Hematopoietic multipotent progenitor cell treated with erythropoietin and hydrocortisone succinate and interleukin-3 and kit ligand, for 8 days (in vitro differentiated cells): ENCODE data around the gene SLC40A1.
"Not testable (repeated sequence)": the region's sequence is repeated elsewhere in the genome, so short reads cannot be mapped to it uniquely, and the experiment has no call there.

Experiments
- DNase-seq: peaks from one replicate; pipeline ENCODE4 v3.0.0-alpha.2; 2015

Gene SLC40A1, protein sequence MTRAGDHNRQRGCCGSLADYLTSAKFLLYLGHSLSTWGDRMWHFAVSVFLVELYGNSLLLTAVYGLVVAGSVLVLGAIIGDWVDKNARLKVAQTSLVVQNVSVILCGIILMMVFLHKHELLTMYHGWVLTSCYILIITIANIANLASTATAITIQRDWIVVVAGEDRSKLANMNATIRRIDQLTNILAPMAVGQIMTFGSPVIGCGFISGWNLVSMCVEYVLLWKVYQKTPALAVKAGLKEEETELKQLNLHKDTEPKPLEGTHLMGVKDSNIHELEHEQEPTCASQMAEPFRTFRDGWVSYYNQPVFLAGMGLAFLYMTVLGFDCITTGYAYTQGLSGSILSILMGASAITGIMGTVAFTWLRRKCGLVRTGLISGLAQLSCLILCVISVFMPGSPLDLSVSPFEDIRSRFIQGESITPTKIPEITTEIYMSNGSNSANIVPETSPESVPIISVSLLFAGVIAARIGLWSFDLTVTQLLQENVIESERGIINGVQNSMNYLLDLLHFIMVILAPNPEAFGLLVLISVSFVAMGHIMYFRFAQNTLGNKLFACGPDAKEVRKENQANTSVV

DNA sequence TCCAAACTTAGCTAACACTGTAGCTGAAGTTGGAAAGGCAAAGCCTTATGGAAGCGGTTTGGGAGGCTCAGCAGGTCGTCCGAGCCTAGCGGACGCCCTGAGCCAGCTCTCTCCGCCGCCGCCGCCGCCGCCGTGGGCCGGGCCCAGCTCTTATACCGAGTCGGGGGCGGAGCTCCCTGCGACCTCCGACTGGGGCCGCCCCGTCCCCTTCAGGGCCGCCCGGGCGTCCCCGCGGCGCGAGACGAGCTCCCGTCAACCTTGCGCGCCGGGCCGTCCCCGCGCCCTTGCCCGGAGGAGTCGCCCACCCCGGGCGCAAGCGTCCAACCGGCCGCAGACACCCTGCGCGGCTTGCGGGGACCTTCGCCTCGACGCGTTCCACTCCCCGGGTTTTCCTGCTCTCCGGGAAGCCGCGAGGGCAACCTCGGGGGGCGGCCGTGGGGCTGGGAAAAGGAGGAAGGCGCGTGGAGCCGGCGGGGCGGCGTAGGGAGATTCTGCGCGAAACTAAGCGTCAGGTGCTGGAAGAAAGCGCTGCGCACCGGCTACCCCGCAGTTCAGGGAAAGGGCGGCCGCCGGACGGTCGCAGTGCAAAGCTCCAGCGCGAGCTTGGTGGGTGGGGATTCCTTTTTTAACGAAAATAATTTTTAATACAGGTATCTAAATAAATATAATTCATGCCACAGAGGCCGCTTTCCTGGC lies at the start of gene SLC40A1:
SLC40A1 (minus strand) TSS at position 129 of the 696 bp plus-strand sequence. CDS start 326 bp downstream, outside the sequence.
- peak; percentile 81 for DNase-seq

DNA sequence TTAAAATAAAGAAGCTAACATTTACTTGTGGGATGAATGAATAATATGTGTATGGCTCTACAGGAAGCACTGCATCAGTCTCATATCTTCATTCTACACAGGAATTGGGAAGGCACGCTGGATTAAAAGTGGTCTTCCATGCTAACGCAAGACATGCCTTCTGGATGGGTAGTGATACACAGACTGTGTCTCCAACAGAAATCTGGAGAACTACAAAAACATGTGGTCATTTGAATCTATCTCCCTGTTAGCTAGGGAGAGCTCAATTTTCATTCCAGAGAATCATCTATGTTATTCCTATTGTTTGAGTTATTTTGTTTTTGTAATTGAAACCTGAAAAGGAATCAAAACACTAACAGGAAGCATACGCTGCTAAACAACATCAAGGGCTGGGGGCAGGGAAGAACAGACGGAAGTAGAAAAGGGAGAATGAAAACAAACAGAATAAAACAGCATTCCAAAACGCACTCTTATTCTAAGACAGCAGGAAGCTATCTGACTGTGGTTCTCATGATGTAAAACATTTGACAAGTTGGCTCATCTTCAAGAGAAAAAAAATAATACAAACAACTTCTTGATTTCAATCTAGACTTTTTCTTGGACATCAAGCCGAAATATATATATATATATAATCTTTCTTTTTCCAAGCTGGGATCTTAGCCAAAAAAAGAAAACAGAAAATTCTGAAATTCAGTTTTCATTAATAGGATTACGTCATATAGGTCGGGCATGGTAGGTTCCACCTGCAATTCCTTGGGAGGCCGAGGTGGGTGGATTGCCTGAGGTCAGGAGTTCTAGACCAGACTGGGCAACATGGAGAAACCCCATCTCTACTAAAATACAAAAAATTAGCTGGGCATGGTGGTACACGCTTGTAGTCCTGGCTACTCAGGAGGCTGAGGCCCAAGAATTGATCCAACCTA lies 49.2 kb upstream of the SLC40A1 start:
- DNase-seq: no peak

DNA sequence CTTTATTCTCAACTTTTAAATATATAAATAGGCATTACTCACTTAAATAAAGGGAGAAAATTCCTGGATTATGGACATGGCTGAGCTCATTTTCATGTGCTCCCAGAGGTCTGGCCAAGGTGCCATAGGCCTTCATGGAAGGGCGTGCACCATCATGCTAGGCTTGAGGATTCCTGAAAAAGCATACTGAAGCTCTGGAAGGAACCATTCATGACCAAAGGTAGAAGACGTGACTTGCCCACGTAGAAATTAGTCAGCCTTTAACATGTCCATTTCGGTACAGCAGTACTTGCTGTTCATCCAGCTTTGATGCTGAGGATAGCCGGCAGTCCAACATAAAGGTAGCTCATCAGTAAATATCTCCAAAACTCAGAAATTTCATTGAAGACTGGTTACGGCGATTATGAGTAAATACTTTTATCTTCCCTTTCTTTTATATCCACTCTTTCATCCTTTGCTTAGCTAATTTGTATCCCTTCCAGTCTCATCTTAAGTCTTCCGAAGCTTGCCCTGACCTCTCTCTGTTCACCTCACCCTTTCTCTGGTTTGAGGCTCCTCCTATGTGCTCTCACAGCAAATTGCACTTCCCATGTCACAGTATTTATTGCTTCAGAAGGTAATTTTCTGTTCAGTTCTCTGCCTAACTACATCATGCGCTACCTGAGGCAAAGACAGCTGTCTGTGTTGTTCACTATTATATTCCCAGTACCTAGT lies 48.4 kb upstream of the SLC40A1 start:
- DNase-seq: peak; percentile 64

DNA sequence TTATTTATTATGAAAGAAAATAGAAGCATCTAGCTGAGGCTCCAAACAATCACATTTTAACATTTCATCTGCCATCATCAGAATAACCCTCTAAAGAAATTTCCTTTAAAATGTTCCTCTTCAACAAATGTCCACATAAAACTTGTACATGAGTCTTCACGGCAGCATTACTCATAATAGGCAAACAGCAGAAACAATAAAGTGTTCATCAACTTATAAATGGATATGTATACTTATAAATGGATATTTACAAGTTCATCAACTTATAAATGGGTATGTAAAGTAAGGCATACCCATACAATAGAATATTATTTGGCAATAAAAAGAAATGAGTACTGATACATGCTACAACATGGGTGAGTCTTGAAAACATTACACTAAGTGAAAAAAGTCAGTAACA lies 47.2 kb upstream of the SLC40A1 start:
- no peak for DNase-seq

DNA sequence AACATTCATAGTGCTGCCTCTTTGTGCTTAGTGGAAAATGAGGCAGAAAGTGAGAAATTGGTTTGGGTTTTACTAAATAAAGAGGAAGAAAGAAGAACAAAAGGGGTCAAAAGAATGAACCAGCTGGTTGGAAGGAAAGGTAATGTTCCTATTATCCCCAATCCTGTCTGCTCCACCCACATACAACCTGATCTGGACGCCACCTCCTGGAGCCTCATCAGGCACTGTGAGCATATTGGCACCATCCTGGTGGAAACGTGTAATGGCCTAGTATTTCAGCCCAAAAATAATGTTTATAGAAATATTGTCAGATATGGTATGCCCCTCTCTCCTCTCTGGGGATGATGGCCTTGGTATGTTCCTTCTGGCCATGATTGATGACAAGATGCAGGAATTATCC lies 45.0 kb upstream of the SLC40A1 start:
- no peak for DNase-seq

DNA sequence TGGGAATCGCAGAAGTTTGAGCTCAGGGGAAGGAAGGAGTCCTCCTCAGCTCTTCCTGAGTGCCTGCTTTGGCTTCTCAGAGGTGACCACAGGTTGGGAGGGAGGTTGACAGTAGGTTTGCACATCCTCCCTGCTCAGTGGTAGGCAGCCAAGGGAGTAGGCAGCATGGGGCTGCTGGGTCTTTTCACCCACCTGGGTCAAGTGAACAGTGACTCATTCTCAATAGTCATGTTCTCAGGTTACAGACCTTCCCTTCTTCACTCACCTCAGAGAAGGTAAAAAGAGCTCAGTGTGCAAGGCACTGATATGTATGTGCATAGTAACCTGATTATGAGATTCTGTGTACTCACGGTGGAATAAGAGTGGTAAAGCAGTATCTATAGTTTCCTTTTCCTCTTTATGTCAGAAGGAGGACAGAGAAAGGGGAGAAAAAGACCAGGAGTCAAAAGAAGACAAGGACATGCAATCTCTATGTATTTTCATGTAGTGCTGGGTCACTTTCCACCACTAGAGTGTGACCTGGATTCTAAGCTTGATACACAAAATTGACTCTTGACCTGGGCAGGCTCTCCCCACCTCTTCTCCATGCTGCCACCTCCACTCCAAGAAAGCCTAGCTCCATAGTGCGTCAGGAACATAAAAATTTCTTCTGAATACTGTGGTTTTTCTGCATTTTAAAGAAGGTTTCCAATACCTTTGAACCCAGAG lies 44.2 kb upstream of the SLC40A1 start:
- no peak for DNase-seq

DNA sequence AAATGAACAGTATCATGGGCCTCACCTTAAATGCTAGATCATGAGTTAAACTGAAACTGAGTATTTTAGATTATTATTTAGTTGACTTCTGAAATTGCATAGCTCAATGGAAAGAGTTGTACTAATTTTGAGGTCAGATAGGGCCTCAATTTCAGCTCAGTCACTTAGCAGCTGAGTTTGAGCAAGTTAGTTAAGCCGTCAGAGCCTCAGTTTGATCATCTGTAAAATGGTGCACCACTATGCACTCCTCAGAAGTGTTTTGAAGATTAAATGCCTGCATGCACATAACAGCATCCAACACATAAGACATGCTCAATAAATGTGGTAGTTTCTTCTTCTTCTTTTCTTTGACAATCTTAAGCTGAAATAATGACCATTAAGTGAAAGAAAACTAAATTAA lies 42.5 kb upstream of the SLC40A1 start:
- no peak for DNase-seq

DNA sequence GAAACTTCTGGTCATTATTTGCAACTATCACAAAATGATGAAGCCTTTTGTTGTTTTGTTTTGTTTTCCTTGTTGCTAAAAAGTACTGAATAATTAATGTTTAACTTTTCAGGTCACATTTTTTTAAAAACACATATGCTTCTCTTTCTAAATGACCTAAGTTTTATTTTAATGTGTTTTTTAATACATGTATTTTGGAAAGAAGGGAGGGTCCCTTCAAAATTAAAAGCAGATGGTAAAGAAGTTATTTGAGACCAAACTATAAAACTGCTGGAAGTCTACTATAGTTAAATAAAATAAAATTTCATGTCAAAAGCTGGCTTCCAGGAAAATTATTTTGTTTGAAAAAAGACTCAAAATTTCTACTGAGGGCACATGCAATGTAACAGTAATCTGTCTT lies 41.2 kb upstream of the SLC40A1 start:
- no peak for DNase-seq

DNA sequence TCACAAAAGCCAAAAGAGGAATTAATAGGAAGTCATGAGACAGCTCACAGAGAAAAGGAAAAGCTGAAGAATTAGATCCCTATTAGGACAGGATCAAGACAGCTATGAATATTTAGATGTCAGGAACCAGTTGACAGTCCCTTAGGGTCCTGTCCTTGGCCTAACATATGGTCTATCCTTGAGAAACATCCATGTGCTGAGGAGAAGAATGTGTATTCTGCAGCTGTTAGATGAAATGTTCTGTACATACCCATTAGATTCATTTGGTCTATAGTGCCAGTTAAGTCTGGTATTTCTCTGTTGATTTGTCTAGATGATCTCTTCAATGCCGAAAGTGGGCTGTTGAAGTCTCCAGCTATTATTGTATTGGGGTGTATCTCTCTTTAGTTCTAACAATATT lies 37.6 kb upstream of the SLC40A1 start:
- DNase-seq: no peak

DNA sequence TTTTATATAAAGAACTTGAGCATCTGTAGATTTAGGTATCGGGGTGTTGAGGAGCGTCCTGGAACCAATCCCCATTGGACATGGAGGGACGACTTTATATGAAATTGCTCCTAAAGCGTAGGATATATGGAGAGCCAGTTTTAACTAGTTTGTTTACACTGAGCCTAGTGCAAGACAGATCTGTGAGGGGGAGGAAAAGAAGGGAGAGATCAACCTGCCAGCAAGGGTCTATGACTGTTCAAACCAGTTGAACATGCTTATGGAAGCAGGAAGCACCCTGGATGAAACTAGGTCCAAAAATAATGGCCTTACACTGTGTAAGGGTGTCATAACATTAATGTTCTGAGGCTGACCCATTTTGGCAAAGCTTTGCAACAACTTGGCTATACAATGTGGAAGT lies 34.0 kb upstream of the SLC40A1 start:
- no peak for DNase-seq

DNA sequence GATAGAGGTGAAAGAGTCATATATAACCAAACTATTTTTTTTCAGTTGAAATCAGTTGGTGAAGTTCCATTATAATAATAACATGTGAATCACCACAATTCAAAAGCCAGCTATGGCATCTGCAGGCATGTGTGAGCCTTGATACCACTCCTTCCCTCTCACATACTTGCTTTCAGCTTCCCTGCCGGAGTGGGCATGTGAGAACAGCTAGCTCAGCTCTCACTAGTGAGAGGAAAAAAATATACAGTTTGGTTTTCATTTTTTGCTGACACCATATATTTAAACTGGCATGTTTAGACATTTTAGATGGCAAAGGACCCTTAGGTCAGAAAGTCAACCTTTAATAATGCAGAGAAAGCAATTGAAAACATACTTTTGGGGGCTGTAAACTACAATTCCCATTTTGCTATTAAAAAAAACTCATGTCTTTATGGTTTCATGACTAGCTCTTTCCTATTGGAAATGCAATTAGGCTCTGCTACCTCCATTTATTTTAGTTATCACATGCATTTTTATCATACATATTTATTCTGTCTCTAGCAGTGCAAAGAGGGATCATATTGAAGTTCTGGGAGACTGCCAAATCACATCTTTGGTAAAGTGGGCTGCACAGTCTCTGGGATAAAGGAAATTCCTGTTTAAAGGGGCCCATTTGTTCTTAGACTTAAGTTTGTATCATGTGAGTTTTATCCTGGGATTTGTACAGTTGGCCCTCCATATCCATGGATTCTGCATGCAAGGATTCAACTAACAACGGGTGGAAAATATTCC lies 33.2 kb upstream of the SLC40A1 start:
- peak; percentile 68 for DNase-seq

DNA sequence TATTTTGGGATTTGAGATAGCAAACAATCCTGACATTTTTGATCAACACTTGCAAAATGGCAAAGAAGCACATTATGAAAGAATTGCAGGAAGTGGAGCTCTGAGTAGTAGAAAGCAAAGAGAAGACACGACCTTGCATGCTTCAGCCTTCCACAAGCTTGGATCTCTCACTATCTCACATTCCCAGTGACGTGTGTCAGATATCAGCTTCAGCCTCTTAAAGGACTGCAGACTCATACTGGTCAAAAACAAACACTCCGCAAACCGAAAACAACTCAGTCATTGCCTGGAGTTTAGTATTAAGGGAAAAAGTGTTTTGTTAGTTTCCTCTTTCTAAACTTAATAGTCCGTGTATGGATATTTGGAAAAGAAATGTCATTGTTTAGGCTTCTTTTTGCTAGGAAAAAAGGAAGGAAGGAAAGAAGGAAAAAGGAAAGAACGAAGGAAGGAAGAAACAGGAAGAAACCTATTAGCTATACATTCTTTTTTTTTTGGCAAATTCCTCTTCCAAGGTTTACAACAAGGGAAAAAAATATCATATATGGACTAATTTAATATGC lies 32.6 kb upstream of the SLC40A1 start:
- peak; percentile 92 for DNase-seq

DNA sequence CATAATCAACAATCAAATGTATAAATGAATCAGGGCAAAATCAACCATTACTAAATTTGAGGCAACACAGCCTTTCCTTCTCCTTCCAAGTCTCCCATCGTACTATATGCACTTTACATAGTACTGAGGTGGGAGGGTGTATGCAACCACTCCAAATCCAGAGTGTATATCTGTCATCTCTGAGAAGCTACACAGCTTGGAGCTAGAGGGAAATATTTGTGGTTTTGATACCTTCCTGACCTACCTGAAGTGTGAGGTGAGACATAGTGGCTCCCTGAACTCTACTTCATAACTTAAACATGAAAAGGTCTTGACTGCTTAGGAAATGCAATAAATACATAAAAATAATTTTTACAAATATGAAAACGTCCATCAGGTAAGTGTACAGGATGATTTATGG lies 30.1 kb upstream of the SLC40A1 start:
- DNase-seq: no peak

DNA sequence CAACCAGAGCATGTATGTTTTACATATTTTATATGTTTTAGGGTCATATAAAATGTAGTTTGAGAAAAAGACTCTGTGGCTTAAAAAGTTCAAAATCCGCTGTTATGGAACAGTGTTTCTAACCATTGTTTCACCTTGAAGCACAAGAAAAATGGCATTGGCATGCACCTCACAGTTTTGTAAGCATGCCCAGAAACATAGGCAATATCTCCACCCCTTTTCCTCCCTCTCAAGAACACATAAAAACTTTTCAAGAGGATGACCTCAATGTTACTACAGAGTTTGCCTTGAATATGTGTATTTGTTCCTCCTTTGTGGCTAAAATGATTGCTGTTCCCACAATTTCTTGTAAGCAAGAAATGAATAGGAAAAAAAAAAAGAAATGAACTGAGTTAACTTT lies 29.3 kb upstream of the SLC40A1 start:
- no peak for DNase-seq

DNA sequence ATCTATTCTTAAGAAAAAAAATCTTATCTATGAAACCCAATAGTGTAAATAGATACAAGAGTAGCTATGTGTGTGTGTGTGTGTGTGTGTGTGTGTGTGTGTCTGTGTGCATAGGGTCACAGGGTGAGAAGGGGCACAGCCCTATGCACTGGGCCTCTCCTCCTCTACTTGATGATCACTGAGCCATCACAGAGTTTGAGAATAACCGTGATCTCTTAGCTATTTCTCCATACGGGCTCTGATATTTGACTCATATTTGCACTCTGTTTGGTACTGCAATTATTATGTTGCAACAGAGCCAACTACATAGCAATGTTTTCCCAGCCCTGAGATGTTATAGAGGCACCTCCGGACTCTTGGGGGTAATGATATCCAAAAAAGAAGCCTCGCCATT lies 28.8 kb upstream of the SLC40A1 start:
- DNase-seq: no peak

DNA sequence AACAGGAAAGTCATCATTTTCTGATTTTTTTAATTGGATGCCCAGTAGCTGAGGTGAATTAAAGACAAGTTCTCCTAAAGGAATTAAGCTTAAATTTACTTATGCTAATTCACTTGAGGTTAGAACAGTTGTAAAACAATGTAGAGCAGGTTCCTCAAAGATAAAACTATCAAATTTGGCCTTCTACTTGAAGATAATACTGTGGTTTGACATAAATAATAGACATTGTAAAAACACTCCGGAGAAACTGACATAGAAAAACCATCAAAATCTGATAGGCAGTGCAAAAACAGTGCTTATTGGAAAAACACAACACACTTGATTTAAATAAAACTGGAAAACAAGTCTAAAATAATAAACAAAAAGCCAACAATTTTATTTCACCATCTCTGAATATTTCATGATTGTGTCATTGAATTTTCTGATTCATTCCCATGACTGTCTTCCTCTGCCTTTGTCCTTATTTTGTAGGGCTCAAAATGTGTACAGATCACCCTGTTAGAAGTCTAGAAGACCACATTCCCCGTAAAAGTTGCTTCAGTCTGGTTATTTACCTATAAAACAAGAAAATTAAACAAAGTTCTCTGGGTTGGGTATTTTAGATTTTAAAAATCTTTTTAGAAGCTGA lies 28.3 kb upstream of the SLC40A1 start:
- DNase-seq: peak; percentile 74

DNA sequence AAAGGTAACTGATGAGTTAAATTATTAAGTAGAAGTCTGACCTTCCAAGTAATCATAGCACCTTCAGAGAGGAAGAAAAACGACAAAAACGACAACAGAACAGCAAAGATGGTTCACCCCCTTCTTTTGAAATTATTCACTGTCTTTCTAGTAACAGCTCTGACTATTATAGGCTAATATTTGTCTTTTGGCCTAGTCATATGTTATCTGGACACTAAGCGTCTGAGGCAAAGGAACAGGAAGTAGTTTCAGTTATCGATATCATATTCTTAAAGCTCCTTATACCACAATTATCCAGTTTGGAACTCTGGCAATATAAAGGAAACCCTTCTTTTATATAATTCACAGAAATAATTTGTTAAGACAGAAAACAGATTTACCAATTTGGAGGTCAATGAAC lies 27.6 kb upstream of the SLC40A1 start:
- DNase-seq: peak; percentile 62

DNA sequence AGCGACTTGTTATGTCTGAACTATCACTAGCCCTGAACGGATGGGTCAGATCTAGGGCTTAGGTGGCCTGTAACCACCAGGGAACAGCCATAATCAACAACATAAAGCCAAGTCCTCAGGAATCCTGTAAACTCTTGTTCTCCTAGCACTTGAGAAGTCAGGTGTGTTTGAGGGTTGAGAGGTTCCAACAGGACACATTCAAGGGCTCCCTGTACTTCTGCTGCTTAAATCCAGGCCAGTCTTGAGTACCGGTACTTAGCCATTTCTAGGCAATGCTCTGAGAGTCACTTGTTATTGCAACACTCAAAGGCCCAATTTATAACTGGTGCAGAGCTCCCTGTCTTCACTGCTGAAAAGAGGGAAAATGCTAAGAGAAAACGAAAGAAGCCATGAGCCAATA lies 21.6 kb upstream of the SLC40A1 start:
- DNase-seq: no peak

DNA sequence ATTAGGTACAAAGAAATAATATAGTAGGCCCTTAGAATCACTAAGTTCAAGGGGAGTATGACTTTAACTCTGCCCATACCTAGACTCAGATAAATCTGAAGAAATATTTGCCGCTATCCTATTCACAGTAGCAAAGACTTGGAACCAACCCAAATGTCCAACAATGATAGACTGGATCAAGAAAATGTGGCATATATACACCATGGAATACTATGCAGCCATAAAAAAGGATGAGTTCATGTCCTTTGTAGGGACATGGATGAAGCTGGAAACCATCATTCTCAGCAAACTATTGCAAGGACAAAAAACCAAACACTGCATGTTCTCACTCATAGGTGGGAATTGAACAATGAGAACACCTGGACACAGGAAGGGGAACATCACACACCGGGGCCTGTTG lies 21.1 kb upstream of the SLC40A1 start:
- DNase-seq: not testable (repeated sequence)

DNA sequence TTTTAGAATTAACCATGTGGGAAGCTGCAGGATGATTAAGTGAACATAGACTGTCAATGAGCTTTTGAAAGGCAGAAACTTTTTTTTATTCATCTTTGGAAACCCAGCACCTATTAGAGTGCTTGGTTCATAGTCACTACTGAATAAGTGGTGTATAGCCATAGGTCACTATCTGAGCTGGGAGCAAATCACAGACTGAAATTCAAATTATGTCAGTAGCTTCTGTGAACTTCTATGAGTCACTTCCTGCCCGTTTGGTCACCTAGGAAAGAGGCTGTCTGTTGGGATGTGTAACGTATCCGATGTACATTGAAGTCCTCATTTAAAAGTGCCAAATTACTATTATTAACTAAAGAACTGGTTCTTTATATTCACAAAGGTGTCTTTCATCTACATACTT lies 20.5 kb upstream of the SLC40A1 start:
- peak; percentile 52 for DNase-seq
